NCI-H1105 (cell line): ENCODE measurements around the gene CSNK1E.

Source experiments
- DNase-seq: peaks from one replicate; lab custom pipeline; 2025; lab: John Stamatoyannopoulos, UW

CSNK1E gene

GRCh38 chr22:38249803-38250642 is 67.2 kb downstream of the CSNK1E start:
- DNase-seq = no peak

- no peak for DNase-seq
Measured at GRCh38 chr22:38249301-38249700, 67.9 kb downstream of the CSNK1E start.

- no peak for DNase-seq
Measured at GRCh38 chr22:38248280-38248679, 69.0 kb downstream of the CSNK1E start.

GRCh38 chr22:38247713-38248112 is 69.5 kb downstream of the CSNK1E start:
- DNase-seq = no peak

- no peak for DNase-seq
Measured at GRCh38 chr22:38246692-38247091, 70.5 kb downstream of the CSNK1E start.

GRCh38 chr22:38246046-38246658 is 71.1 kb downstream of the CSNK1E start:
- DNase-seq = no peak

- DNase-seq = no peak
Measured at GRCh38 chr22:38244106-38244505, 73.1 kb downstream of the CSNK1E start.

- peak; percentile 94 for DNase-seq
Measured at GRCh38 chr22:38243007-38243765, 74.0 kb downstream of the CSNK1E start.

GRCh38 chr22:38240734-38241252 is 76.4 kb downstream of the CSNK1E start:
- no peak for DNase-seq
